ENCODE results near the gene SLC29A1. TPM values are rescaled to one million over a fixed set of nuclear protein-coding genes. Genes with fewer than 3 reads are reported as not detected.
A peak's percentile ranks its signal among the peaks of the same experiment; 100 is the strongest.

Gene SLC29A1
- polyA plus RNA-seq, 2 of the 4 experiments (the other 2 are of a cell fraction), result 45.6 to 72.3 TPM

GRCh38 chr6:44203955-44204354 lies 19.4 kb upstream of the SLC29A1 start:
- CTCF ChIA-PET, result interaction anchor here (1.4 to 3.7 kb wide), 4 partner anchors 31 to 64 kb away, joined by 3 to 16 read pairs (median 4); no protein-coding TSS in a partner anchor
- FAIRE-seq (no peak), ATAC-seq (no peak), DNase-seq (ENCODE audit: low read depth in 1 of 2, low spot score in 1 of 2) (no peak)
- no peak overlapping the region for H3K27ac ChIP-seq
- TF ChIP-seq TP53 (CRISPR knock-in tag; IDR thresholded peaks at IDR 0.05) (no peak), GATA3 (IDR thresholded peaks at IDR 0.05; ENCODE audit: borderline replicate concordance) (peak; percentile 26; the same call in 1 of the 2 replicates), MAZ (IDR thresholded peaks at IDR 0.05; ENCODE audit: borderline replicate concordance, low read depth, low read length) (no peak), ZFP36 (IDR thresholded peaks at IDR 0.05; ENCODE audit: borderline replicate concordance, partially characterized antibody) (no peak)
- no peaks in the 10 kb centered on the region for H3K9me3 ChIP-seq
- POLR2A ChIA-PET, result interaction anchor here (1.3 kb wide), 1 partner anchor 15 kb away, joined by 5 read pairs; no protein-coding TSS in a partner anchor
- peaks cover 12% of the 10 kb centered on the region for H3K4me1 ChIP-seq
- H3K4me3 ChIP-seq, result no peak overlapping the region
- 59% methylated on average over 6 of the region's 6 CpGs for WGBS (ENCODE audit: missing lambda C conversion rate)
- 0 out of 3 replicates have a peak overlapping the region, but pooled peaks have one; percentile 5 for H3K4me2 ChIP-seq

GRCh38 chr6:44207966-44208365 lies 15.4 kb upstream of the SLC29A1 start:
- ATAC-seq, result no peak
- TF ChIP-seq NPAS2 (CRISPR knock-in tag; IDR thresholded peaks at IDR 0.05; ENCODE audit: borderline replicate concordance) (no peak), ESRRA (IDR thresholded peaks at IDR 0.05; ENCODE audit: borderline replicate concordance, low read length) (no peak), MAZ (IDR thresholded peaks at IDR 0.05; ENCODE audit: borderline replicate concordance, low read depth, low read length) (no peak), REST (IDR thresholded peaks at IDR 0.05) (no peak), ZNF302 (CRISPR knock-in tag; IDR thresholded peaks at IDR 0.05) (no peak), PHF8 (IDR thresholded peaks at IDR 0.05; ENCODE audit: borderline replicate concordance, low read depth) (no peak), KDM1A (IDR thresholded peaks at IDR 0.05; ENCODE audit: low read depth) (no peak), ZC3H11A (IDR thresholded peaks at IDR 0.05) (no peak), CHD4 (IDR thresholded peaks at IDR 0.05; ENCODE audit: borderline replicate concordance) (no peak), POLR2AphosphoS2 (conservative IDR thresholded peaks at IDR 0.05; ENCODE audit: low read length) (no peak), PBX3 (IDR thresholded peaks at IDR 0.05) (no peak)
- no peak overlapping the region for H3K27ac ChIP-seq
- FAIRE-seq, result no peak
- peaks cover 12% of the 10 kb centered on the region for H3K4me1 ChIP-seq
- H3K9me3 ChIP-seq, result no peaks in the 10 kb centered on the region
- no peak overlapping the region for H3K4me3 ChIP-seq
- ChIA-PET CTCF (interaction anchor here (1.2 to 3.2 kb wide), 5 partner anchors 14 to 49 kb away, joined by 4 to 9 read pairs (median 5); no protein-coding TSS in a partner anchor), POLR2A (no interaction called here)
- 75% methylated on average over 6 of the region's 6 CpGs for WGBS (ENCODE audit: missing lambda C conversion rate)
- H3K4me2 ChIP-seq, result no peak overlapping the region
- no peak for DNase-seq (ENCODE audit: low read depth in 1 of 2, low spot score in 1 of 2)

GRCh38 chr6:44211284-44211683 lies 12.1 kb upstream of the SLC29A1 start:
- DNase-seq (ENCODE audit: low read depth in 1 of 2, low spot score in 1 of 2) (no peak), FAIRE-seq (no peak), ATAC-seq (no peak)
- H3K27ac ChIP-seq, result no peak overlapping the region
- H3K4me1 ChIP-seq, result no peaks in the 10 kb centered on the region
- ChIA-PET POLR2A (no interaction called here), CTCF (no interaction called here)
- TF ChIP-seq ZC3H11A (IDR thresholded peaks at IDR 0.05), result no peak
- TF ChIP-seq TP53 (CRISPR knock-in tag; IDR thresholded peaks at IDR 0.05), result no peak
- TF ChIP-seq CTCF (IDR thresholded peaks at IDR 0.05), result no peak
- TF ChIP-seq RCOR1 (IDR thresholded peaks at IDR 0.05; ENCODE audit: low read depth, low read length), result no peak
- TF ChIP-seq CEBPB (IDR thresholded peaks at IDR 0.05), result no peak
- no peak for TF ChIP-seq MAX (IDR thresholded peaks at IDR 0.05)
- no peak for TF ChIP-seq EP300 (IDR thresholded peaks at IDR 0.05)
- no peak for TF ChIP-seq ZSCAN20 (CRISPR knock-in tag; IDR thresholded peaks at IDR 0.05)
- no peak for TF ChIP-seq BHLHE40 (IDR thresholded peaks at IDR 0.05; ENCODE audit: low read depth, low read length)
- no peak for TF ChIP-seq KDM5A (IDR thresholded peaks at IDR 0.05)
- TF ChIP-seq SMC3 (IDR thresholded peaks at IDR 0.05), result no peak
- H3K4me2 ChIP-seq, result no peak overlapping the region
- H3K9me3 ChIP-seq, result no peaks in the 10 kb centered on the region
- WGBS (ENCODE audit: missing lambda C conversion rate), result 80% methylated on average over 3 of the region's 3 CpGs
- H3K4me3 ChIP-seq, result no peak overlapping the region
